Suprapubic skin (tissue), 4 donors: ENCODE results near the gene PHGDH. TPM values are rescaled to one million over a fixed set of nuclear protein-coding genes. Genes with fewer than 3 reads are reported as not detected.

Source experiments
- DNase-seq, 2 donors: peaks; one replicate each; pipeline ENCODE4 v3.0.0-alpha.2; 2019; ENCODE audit warnings: low spot score in 2 of 2
- H3K27ac ChIP-seq: fragments of 200-600 bp; sonication (generic); one replicate; pipeline ENCODE4 v1.5.1; 2019
- H3K27me3 ChIP-seq: fragments of 200-600 bp; sonication (generic); one replicate; pipeline ENCODE4 v1.5.1; 2019
- H3K36me3 ChIP-seq: fragments of 200-600 bp; sonication (generic); one replicate; pipeline ENCODE4 v1.5.1; 2019
- H3K4me1 ChIP-seq: fragments of 200-600 bp; sonication (generic); one replicate; pipeline ENCODE4 v1.5.1; 2019
- H3K4me3 ChIP-seq: fragments of 200-600 bp; sonication (generic); one replicate; pipeline ENCODE4 v1.5.1; 2019; ENCODE audit warnings: mild to moderate bottlenecking
- H3K9me3 ChIP-seq: fragments of 200-600 bp; sonication (generic); one replicate; pipeline ENCODE4 v1.5.1; 2019
- EP300 ChIP-seq: sonication (generic); formaldehyde crosslinking; IDR thresholded peaks from one replicate; pipeline ENCODE4 v1.6.1; 2017; ENCODE audit warnings: antibody characterized with exemption
- POLR2A ChIP-seq, 2 donors: fragments of 450-650 bp; IDR thresholded peaks; one replicate each; pipeline ENCODE4 v1.6.1; 2017; ENCODE audit warnings: antibody characterized with exemption in 2 of 2, mild to moderate bottlenecking in 2 of 2, moderate library complexity in 2 of 2
- POLR2AphosphoS5 ChIP-seq, 3 donors: sonication (generic); formaldehyde crosslinking; IDR thresholded peaks; one replicate each; pipeline ENCODE4 v1.6.1; 2017; ENCODE audit warnings: antibody characterized with exemption in 3 of 3
- WGBS: methylation state at CpG from one replicate; pipeline ENCODE4 v1.1.5; 2018; 5-methylcytosine and 5-hydroxymethylcytosine counted together
- total RNA-seq, 4 donors: library from RNA; depleted of rRNA; stranded (reverse); fragments of >200 nt; gene quantifications; one replicate each; pipeline ENCODE4 v1.1.0, GENCODE V29; 2016
- TF ChIP-seq, protein P1 (sequence below), 2 donors: fragments of 200-600 bp in 1 of 2; fragments of 450-650 bp in 1 of 2; sonication (generic) in 1 of 2; IDR thresholded peaks; one replicate each; pipeline ENCODE4 v1.5.1; 2016 to 2019; ENCODE audit warnings: antibody characterized with exemption in 2 of 2, mild to moderate bottlenecking in 1 of 2, moderate library complexity in 1 of 2

The PHGDH gene
- total RNA-seq, 4 donors from 2014 or later: 81.3 to 130 (median 100.0) TPM

DNA sequence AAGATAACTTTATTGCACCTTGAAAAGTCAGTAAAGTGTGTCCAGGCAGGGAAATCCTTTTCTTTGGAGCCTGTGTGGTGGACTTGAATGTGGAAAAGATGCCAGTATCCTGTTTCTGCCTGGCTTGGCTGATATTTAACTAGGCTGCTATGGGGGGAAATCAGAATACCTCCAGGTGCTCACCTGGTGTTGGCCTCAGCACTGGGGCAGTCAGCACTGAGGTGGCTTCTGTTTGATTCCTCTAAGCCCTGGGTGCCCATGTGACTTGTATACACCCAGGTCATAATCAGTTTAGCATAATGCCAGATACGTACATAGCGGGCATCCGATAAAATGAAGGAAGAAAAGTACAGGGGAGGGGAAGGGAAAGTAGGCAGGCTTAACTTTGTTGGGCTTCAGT is 7.2 kb downstream of the PHGDH start:
- Histone ChIP-seq H3K36me3 (peaks cover 10% of the 10 kb centered on the region), H3K4me3 (no peak overlapping the region), H3K27ac (no peak overlapping the region), H3K4me1 (peaks cover 23% of the 10 kb centered on the region), H3K27me3 (no peaks in the 10 kb centered on the region), H3K9me3 (no peaks in the 10 kb centered on the region)
- WGBS: 94% methylated on average over 3 of the region's 3 CpGs
- TF ChIP-seq, protein P1, sequence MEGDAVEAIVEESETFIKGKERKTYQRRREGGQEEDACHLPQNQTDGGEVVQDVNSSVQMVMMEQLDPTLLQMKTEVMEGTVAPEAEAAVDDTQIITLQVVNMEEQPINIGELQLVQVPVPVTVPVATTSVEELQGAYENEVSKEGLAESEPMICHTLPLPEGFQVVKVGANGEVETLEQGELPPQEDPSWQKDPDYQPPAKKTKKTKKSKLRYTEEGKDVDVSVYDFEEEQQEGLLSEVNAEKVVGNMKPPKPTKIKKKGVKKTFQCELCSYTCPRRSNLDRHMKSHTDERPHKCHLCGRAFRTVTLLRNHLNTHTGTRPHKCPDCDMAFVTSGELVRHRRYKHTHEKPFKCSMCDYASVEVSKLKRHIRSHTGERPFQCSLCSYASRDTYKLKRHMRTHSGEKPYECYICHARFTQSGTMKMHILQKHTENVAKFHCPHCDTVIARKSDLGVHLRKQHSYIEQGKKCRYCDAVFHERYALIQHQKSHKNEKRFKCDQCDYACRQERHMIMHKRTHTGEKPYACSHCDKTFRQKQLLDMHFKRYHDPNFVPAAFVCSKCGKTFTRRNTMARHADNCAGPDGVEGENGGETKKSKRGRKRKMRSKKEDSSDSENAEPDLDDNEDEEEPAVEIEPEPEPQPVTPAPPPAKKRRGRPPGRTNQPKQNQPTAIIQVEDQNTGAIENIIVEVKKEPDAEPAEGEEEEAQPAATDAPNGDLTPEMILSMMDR (IDR thresholded peaks at IDR 0.05): no peak
- TF ChIP-seq POLR2A (IDR thresholded peaks at IDR 0.05) (no peak), EP300 (no peak), POLR2AphosphoS5 (IDR thresholded peaks at IDR 0.05) (no peak)
- no peak for DNase-seq

DNA sequence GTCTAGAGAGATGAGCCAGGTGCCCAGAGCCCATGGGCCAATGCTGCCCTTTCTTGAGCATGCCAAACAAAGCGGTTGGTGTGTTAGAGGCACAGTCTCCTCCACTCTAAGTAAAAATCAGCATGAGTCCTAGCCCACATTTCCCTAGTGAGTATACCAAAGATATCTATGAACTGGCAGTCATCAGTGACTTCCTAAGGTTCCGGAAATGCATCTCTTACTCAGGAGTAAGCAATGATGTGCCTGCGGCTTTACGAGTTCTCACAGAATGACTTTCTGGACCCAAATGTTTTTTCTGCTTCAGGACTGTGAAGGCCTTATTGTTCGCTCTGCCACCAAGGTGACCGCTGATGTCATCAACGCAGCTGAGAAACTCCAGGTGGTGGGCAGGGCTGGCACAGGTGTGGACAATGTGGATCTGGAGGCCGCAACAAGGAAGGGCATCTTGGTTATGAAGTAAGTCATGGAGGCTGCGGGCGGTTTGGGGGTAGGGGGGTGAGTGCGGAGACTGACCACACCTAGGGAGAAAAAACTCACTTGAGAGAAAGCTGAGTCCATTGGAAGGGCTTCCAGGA is 9.2 kb downstream of the PHGDH start:
- no peak overlapping the region for H3K27ac ChIP-seq
- no peaks in the 10 kb centered on the region for H3K27me3 ChIP-seq
- peaks cover 4% of the 10 kb centered on the region for H3K4me1 ChIP-seq
- 96% methylated on average over 11 of the region's 11 CpGs for WGBS
- H3K36me3 ChIP-seq: peaks cover 23% of the 10 kb centered on the region
- H3K4me3 ChIP-seq: no peak overlapping the region
- H3K9me3 ChIP-seq: no peaks in the 10 kb centered on the region
- DNase-seq: no peak
- TF ChIP-seq POLR2AphosphoS5 (IDR thresholded peaks at IDR 0.05) (no peak), POLR2A (IDR thresholded peaks at IDR 0.05) (no peak), EP300 (no peak)
- TF ChIP-seq, protein P1 (IDR thresholded peaks at IDR 0.05): no peak

DNA sequence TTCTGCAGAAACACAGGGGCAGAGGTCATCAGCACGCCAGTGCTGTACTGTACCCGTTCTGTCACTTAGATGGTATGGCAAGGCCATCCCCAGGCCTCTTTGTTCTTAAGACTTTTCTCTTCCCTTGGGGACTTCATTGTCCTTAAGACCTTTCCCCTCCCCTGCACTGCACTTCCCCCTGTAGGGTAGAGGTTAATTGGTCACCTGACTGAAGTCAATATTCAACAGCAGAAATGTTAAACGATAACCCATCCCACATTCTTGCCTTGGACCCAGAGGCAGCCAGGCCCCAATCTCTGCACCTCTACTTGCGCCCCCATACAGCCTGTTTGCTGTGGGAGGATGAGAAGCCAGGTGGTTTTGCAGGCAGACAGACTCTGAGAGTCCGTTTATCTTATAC is 10.2 kb downstream of the PHGDH start:
- H3K9me3 ChIP-seq: no peaks in the 10 kb centered on the region
- no peaks in the 10 kb centered on the region for H3K27me3 ChIP-seq
- peaks cover 30% of the 10 kb centered on the region for H3K36me3 ChIP-seq
- no peak for DNase-seq
- H3K27ac ChIP-seq: no peak overlapping the region
- no peak overlapping the region for H3K4me3 ChIP-seq
- WGBS: 89% methylated on average over 5 of the region's 5 CpGs
- no peaks in the 10 kb centered on the region for H3K4me1 ChIP-seq
- TF ChIP-seq POLR2AphosphoS5 (IDR thresholded peaks at IDR 0.05): no peak

DNA sequence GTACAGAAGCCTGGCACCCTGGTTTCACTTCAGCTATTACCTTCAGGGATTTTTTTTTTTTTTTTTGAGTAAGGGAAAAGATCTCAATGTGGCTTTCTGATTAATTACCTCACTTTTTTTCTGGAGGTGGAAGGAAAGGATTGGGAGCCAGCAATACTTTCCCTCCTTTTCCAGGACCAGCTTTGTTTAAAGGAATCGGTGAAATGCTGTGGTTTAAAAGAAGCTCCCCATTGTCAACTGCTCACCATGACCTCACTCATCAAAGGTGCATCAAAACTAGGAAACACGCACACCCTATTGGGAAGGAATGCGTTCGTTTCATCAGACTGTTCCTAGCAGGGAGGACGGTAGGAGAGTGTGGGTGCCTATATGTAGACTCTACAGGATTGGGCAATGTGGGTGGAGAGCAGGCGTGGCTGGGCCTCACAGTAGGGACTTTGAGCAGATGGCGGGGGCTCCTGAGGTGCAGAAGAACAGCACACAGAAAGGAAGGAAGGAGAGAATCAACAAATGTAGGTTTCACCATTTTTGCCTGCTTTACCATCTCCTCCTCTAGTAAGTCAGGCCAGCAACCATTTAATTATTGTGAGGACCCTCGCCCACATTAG is 13.0 kb downstream of the PHGDH start:
- Histone ChIP-seq H3K9me3 (no peaks in the 10 kb centered on the region), H3K4me1 (no peaks in the 10 kb centered on the region), H3K27ac (no peak overlapping the region), H3K4me3 (no peak overlapping the region), H3K27me3 (no peaks in the 10 kb centered on the region), H3K36me3 (peaks cover 50% of the 10 kb centered on the region)
- no peak for TF ChIP-seq POLR2A (IDR thresholded peaks at IDR 0.05)
- TF ChIP-seq, protein P1 (IDR thresholded peaks at IDR 0.05): no peak
- TF ChIP-seq EP300: no peak
- no peak for TF ChIP-seq POLR2AphosphoS5 (IDR thresholded peaks at IDR 0.05)
- WGBS: 78% methylated on average over 8 of the region's 8 CpGs
- DNase-seq: no peak

DNA sequence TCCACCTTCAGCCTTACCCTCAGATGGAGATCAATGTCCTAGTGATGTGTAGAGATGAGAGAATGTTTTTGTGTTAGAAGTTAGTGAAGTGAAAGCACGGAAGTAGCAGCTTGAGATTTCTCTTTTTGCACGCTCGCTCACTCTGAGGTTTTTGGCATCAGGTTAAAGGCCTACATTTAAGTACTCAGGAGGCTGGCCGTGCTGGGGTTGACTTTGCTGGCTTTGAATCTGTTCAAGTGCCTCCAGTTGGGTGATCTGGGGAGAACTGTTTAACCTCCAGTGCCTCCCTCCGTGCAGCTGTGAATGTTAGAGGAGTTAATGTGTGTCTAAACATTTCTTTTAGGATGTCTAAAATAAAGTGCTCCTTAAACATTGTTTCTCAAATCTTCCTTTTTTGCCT is 13.9 kb downstream of the PHGDH start:
- TF ChIP-seq POLR2A (IDR thresholded peaks at IDR 0.05): no peak
- TF ChIP-seq, protein P1 (IDR thresholded peaks at IDR 0.05): no peak
- TF ChIP-seq POLR2AphosphoS5 (IDR thresholded peaks at IDR 0.05): no peak
- no peak for TF ChIP-seq EP300
- no peaks in the 10 kb centered on the region for H3K9me3 ChIP-seq
- no peaks in the 10 kb centered on the region for H3K27me3 ChIP-seq
- H3K27ac ChIP-seq: no peak overlapping the region
- no peak overlapping the region for H3K4me3 ChIP-seq
- H3K4me1 ChIP-seq: no peaks in the 10 kb centered on the region
- no peak for DNase-seq
- WGBS: 94% methylated on average over 5 of the region's 5 CpGs
- peaks cover 52% of the 10 kb centered on the region for H3K36me3 ChIP-seq
